HG03139 (cell line): ENCODE measurements around the gene ISYNA1.

ENCODE experiments used
- ATAC-seq: cut with Tn5 transposase; IDR thresholded peaks from one replicate; pipeline ENCODE4 v1.9.1; 2021; ENCODE audit not compliant: unreplicated experiment

The ISYNA1 gene

DNA sequence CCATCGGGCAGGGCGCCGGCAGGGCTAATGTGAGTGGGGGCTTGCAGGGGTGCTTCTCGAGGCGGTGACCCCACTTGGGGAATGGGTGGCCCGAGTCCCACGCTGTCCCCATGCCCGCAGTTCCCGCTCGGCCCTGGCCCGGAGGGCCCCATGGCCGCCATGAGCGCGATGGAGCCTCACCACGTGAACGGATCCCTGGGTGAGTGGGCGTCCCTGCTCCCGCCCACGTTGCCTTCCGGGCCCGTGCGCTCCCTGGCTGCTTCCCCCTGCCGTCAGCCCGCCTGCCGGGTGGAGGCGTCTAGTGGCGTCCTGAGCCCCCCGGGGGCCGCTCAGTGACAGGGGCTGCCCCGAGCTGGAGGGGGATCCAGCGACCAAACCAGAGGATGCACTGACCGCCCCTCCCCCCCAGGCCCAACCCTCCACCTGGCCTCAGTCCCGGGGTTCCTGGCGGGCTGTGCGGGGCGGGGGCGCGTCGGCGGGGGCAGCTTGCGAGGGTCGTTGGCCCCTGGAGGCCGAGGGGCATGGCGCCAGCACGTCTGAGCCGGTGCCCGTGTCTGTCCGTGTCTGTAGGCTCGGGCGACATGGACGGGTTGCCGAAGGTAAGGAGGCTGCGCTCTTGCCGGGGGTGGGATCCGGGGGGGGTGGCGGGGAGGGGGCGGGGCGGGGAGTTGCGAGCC is 4.8 kb downstream of the ISYNA1 start:
- ATAC-seq, result no peak

DNA sequence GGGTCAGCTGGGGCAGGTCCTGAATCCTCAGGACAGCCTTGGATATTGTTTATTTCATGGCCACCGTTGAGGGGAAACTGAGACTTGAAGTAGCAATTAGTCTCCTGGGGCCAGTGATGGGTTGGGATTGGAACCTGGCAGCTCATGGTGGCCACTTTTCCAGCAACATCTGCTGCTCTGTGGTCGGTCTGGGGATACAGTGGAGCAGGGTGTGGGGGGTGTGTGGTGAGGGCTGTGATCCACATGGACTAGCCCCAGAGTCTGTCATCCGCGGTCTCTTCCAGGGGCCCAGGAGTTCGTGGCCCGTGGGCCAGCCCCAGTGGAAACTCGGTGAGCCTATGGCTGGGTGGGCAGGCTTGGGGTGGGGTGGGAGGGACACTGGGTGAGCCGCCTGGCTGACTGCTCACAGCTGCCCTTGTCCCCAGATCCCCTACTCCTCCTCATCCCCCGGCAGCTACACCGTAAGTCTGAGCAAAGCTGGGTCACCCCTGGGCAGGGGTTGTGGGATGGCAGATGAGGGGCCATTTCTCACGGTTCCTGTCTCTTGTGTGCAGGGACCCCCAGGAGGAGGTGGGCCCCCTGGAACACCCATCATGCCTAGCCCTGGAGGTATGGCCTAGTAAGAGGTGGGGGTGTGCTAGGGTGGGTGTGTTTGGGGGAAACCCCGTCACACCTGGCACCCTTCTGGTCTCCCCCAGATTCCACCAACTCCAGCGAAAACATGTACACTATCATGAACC is 5.5 kb downstream of the ISYNA1 start:
- ATAC-seq, result no peak

DNA sequence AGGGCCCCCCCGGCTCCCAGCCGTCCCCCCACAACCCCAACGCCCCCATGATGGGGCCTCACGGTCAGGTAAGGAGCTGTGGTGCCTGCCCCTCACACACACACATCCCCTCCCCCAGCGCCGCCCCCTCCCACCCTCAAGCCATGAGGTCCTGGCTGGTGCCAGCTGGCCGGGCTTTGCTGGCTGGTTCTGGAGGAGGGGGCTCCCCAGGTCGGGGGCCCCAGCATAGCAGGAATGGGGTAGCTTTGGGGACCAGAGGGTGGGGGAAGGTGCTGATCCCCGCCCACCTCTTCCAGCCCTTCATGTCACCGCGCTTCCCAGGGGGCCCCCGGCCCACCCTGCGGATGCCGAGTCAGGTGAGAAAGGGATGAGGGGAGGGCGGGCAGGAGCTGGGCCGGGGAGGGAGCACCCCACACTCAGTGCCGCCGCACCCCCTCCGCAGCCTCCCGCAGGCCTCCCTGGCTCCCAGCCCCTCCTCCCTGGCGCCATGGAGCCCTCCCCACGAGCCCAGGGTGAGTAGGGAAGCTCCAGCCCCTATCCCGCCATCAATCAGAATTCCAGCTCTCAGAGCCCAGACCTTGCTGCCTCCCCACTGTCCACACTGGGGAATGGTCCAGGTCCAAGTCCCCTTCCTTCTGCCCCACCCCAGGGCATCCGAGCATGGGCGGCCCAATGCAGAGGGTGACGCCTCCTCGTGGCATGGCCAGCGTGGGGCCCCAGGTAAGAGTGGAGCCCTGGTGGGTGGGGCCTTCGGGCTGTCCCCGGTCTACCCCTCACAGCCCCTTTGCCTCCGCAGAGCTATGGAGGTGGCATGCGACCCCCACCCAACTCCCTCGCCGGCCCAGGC is 6.4 kb downstream of the ISYNA1 start:
- ATAC-seq, result no peak

DNA sequence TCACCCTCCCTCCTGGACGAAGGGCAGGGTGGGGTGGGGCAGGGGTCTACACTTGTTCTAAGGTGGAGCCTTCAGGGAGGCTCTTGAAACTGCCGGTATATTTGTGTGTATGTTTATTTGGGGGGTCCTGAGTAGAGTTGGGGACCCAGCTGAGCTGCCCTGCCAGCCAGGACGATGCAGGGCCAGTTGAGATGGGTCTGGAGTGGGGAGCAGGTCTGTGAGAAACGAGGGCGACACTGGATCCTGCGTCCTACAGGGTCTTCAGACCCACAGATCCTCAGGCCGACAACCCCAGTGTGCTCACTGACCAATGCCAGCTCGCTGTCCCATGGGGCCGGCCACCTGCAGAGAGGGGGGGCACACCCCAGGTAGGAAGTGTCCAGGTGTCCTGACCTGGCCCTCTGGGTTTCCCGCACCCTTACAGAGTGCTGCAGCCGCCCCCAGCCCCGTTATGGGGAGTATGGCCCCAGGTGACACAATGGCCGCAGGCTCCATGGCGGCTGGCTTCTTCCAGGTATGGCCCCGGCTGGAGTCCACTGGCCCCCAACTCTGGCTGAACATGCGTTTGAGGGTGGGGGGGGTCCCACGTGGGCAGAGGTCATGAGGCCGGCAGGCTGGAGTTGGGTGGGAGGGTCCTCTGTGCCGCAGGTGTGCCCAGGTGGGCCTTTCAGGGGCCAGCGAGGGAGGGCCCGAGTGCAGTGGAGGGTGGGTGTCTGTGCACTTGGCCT is 7.4 kb downstream of the ISYNA1 start:
- ATAC-seq, result no peak

DNA sequence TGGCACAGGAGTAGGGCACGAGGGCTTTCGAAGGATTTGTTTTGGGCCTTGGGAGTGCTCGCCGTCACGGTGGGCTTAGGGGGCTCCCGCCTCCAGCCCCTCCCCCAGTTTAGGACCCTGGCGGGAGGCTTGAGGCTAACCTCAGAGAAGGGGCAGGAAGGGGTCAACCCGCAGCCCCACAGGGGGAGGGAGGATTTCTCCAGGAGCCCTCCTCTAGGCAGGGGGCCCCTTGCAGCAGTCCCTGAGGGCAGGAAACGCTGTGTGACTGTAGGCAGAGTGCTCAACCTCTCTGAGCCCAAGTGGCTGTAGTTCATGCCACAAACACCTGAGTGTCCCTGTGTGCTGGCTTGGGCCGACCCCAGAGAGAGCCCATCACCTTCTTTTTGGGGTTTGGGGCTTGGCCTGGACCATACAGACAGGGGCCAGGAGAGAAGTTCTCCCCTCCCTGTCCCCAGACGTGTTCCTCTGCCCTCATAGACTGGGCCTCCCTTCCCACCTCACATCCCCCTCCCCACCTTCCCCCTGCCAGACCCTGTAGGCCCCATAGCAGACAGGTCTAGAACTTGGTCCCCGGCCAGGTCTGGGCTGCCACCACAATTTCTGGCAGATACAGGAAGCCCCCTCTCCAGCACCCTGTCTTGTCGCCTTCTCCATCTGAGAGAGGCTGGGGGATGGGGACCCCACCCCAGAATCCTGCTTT is 8.1 kb downstream of the ISYNA1 start:
- no peak for ATAC-seq

DNA sequence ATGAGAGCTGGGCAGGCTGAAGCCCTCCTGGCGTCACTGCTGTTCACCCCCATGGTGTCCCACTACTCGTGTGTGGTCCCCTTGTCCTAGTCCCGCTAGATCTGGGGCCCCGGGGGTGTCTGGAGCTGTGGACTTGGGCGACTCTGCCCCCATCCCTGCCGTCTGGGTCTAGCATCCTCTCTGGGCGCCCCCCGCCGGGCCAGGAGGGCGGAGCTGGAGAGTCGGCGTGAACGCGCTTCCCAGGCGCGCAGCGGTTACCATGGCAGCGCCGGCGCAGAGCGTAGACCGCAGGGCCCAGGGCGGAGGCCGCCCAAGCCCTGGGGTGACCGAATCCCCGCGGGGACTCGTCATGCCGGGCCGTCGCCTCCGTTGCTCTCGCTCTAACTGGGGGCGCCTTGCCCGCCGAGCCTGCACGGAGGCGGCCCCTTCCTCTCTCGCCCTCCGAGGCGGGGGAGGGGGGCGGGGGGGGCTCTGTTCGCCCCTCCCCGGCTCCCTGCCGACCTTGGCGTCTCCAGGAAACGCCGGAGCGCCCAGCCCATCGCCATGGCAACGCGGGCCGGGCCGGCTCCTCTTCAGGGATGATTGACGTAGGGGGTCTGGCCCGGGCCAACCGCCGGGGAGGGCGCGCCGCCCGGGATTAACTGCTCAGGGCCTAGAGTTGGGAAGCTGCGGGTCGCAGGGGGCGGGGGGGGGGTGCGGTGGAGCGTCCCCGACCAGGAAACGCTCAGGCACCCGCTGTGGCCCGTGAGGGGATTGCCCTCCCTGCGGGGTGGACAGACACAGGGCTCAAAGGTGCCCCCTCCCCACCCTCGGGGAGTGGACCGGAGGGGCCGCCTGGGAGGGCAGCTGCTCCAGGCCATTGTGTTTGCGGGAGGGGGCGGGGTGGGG is 8.9 kb downstream of the ISYNA1 start:
- peak; percentile 45 for ATAC-seq

DNA sequence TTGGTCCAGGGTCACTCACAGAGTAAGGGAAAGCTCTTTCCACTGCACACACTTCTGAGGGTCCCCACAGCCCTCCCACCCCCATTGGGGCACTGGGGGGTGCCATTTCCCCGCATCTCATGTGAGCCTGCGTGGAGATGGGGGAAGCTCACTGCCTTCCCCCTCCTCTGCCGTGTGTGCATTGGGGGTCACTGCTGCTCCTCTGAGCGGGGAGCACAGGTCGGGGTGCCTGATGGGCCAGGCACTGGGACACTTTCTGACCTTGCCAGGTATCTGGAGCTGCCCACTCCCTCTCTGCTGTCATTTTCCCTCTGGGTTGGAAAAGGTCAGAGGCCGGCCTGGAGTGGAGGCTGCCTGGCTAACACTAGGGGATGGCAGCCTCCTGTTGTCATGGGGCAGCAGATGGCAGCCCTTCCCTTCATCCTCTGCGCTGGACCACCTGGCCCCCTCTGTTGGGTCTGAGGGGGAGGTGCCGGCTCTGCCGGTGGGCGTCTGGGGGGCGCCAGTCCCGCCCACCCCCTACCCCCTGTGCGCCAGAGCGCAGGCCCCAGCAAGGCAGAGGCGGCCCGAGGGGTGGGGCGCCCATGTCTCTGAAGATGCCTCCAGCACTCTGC is 9.7 kb downstream of the ISYNA1 start:
- ATAC-seq, result no peak

DNA sequence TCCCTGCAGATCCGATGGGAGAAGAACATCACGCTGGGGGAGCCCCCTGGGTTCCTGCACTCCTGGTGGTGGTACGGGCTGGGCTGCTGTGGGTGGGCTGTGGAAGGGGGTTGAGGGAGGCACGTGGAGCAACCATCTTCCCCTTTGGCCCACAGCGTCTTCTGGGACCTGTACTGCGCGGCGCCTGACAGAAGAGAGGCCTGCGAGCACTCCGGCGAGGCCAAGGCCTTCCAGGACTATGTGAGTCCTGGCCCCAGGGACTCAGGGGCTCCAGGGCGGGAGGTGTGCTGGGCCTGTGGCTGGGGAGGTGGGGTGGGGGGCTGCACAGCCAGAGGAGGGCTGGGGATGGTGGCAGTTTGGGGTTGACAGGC is 10.2 kb downstream of the ISYNA1 start:
- ATAC-seq, result no peak

DNA sequence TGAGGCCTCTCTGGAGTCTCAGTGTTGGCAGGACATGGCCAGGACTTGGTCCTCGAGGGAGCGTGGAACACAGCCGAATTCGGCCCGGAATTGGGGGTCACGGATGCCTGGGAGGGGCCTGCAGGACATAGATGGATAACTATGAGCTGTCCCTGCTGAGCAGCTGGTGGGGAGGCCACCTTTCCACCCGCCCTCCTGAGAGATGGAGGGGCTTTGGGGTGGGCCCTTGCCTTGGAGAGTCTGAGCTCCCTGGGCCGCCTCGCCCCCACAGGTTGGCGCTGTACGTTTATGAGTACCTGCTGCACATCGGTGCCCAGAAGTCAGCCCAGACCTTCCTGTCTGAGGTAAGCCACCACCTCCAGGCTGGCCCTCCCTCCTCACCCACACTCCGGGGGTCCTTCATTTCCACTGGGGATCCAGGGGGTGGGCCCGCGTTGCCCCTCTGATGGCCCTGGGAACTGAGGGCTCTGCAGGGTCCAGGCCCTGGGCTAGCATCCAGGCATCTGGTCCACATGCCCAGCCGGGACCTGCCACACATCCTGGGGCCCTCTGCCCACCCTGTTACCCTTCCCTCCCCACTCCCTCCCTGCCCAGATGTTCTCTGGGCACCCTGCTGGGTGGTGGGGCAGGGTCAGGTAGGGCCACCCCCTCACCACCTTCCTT is 10.7 kb downstream of the ISYNA1 start:
- no peak for ATAC-seq

DNA sequence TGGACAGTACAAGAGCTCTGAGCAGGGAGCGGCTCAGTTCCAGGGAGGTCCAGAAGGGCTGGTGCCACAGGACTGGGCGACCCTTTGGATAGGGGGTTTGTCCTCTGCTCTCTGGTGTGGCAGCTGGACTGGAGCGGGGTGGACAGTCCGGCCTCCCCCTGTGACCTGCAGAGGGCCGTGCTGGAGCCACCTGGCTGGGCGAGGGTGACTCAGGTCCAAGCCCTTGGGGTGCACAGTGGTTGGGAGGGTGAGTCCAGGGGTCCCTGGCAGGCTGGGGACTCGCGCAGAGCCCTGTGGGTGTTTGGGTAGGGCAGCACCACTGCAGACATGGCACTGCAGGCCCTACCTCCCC is 11.5 kb downstream of the ISYNA1 start:
- ATAC-seq, result no peak

DNA sequence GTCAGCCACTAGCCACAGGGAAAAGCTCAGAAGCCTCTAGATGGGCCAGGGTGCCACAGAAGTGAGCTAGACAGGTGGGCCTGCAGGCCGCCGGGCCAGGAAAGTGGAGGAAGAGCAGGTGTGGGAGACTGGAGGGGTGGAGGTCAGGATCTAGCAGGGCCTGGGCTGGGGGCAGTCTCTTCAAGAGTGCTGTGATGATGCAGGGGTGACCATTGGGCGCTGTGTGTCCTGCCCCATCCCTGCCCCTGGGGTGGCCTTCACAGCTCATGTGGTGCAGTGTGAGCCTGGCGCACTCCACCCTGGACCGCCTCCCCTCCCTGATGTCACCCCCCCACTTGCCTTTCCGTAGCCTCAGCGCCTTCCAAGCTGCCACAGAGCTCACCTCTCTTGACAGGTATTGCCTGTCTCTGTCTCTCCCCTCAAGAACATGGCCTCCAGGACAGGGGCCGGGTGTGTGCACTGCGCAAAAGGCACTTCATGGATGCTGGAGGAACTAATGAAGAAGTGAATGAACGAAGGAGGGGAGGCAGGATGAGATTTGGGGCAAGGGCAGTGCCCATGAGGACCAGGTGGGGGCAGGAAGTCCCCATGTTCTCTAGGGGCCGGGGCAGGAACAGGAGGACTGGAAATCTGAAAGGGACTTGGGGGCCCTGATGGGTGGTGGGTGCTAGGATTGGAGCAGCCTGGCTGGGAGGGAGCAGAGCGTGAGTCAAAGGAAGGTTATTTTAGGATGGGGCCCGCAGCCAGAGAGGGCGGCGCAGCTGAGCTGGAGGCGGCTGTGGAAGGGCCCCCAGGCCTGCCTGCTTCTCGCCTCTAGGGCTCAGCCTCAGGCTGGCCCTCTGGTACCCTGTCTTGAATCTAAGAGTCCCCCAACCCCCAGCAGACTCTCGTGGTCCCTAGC is 12.2 kb downstream of the ISYNA1 start:
- no peak for ATAC-seq

DNA sequence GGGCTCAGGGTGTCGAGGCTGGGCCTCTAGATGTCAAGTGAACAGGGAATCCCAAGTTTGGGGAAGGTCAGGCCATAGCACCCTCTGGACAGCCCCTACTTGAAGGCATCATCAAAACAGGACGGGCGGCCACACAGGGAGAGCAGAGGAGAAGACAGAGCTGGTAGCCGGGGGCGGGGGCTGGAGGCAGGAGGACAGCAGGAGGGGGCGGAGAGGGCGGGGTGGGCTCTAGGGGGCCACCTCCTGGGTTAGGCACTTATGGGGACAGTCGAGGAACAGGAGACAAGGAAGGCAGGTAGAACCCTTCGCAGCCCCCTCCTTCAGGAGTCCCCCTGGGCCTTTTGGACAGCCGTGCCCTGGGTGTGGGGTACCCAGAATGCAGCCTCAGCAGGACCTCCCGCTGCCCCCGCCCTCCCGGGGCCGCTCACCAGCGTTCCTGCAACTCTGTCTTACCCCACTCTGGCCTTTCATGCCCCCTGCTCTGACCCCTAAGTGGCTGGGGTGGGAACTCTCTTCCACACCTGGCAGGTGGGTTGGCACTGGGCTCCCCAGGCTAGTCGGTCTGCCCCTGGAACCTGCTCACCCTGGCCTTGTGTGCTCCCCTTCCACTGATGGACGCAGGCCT is 12.9 kb downstream of the ISYNA1 start:
- no peak for ATAC-seq

DNA sequence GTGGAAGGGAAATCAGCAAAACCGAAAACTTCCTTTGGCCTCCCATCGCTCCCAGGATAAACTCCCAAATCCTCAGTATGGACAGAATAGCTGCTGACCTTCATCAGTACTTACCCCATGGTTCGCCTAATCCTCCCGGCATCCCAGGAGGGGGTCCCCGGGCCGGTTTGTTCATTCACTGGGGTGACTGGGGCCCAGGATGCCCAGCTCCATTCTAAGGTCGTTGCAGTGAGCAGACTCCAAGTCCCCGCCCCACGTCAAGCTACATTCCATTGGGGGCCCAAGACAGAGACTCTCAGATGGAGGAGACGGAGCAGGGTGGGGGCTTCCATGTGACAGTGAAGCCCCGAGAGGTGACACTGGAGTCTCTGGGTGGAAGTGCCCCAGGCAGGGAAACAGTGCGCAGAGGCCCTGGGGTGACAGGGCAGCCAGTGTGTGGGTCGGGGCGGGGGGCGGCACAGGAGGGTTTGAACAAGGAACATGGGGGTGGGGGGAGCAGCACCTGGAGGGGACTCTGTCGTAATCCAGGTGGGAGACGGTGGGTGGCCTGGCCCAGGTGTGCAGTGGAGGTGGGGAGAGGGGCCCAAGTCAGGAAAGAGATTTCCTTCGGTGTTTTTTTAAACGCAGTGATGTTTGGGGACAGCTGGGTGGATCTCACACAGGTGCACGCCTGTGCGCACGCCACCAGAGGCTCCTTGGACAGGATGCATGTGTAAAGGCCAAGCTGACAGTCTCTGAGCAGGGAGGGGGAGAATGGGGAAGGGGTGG is 13.6 kb downstream of the ISYNA1 start:
- ATAC-seq, result no peak

DNA sequence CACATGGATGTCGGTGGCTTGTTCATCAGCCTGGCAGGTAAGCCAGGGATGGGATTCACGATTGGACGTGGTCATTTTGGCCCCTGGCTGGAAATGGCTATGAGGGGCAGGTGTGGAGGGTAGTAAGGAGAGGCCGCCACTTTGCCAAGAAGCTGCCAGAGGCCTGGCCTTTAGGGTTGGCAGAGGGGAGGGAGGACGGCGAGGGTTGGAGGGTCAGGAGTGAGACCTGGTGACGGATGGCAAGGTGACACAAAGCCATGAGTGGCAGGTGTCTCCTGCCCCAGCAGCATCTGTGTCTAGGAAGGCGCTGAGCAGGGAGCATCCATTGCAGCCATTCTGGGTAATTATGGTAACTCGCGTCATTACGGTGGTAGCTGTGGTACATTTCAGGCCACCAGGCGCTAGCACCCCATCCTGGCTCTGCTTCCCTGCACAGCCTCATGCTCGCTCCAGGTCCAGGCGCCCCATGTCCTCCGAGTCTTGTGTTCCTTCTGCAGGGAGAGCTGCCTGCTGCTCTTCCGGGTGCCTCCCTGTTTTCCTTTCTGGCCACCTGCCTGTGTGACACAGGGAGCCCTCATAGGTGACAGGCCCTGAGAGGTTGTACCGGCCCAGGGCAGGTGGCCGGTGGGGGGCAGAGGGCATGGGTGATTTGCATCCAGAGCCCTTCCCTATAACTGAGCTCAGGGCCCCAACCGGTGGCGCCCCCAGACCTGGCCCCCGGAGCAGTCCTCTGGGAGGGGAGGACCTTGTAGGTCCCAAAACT is 14.5 kb downstream of the ISYNA1 start:
- ATAC-seq, result no peak

DNA sequence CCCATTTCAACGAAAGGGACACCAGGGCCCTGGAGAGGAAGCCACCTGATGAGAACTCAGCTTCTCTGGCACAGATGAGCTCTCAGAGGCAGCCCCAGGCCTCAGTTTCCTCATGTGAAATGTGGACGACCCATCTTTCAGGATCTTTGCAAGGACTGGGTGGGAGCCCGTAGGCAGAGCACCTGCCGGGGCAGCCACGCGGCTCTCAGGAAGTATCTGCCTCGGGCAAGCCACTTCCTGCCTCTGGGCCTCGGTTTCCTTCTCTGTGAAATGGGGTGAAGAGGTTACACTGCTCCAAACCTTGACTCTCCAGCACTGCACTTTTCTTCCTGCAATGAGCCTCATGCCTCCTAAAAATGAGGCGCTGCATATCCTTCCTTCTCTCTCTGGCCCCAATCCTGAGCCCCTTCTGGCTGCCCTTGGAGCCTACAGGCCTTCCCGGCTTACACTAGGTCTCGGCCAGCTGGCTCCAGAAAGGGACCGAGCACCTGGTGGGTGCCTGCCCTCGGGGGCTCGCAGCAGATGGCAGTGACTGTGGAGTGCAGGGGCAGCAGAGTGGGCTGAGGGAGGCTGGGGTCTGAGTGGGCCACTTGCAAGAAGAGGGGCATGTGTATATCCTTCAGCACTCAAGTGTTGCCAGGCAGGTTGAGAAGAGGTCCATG is 15.3 kb downstream of the ISYNA1 start:
- ATAC-seq, result no peak
